OCI-M2 (cell line): ENCODE data around the gene GPR137C.
"Not testable (repeated sequence)": the region's sequence is repeated elsewhere in the genome, so short reads cannot be mapped to it uniquely, and the experiment has no call there.

Experiments used
- DNase-seq: peaks from one replicate; lab custom pipeline; 2025; ENCODE audit not compliant: unreplicated experiment; lab: John Stamatoyannopoulos, UW

Gene GPR137C

DNA sequence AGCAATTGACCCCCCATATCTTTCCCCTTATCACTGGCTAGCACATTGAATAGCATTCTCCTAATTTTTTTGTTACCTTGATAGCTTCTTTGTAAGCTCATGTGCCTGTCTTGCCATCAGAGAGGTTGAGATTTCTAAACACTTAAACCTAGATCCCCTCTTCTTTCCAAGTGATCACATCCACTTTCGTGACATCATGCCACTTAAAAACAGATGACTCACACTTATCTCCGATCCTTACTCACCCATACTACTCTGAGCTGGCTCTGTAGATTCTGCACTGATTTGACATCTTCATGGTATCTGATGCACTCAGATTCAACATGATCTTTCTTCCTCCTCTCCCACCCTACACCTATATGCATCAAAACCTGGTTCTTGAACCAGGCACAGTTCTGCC, 10.5 kb downstream of the GPR137C start:
- DNase-seq, result no peak

DNA sequence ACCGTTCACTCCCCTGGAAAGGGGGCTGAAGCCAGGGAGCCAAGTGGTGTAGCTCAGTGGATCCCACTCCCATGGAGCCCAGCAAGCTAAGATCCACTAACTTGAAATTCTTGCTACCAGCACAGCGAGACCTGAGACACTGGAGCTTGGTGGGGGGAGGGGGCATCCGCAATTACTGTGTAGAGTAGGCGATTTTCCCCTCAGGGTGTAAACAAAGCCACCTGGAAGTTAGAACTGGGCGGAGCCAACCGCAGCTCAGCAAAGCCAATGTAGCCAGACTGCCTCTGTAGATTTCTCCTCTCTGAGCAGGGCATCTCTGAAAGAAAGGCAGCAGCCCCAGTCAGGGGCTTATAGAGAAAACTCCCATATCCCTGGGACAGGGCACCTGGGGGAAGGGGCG, 15.8 kb downstream of the GPR137C start:
- DNase-seq, result not testable (repeated sequence)

DNA sequence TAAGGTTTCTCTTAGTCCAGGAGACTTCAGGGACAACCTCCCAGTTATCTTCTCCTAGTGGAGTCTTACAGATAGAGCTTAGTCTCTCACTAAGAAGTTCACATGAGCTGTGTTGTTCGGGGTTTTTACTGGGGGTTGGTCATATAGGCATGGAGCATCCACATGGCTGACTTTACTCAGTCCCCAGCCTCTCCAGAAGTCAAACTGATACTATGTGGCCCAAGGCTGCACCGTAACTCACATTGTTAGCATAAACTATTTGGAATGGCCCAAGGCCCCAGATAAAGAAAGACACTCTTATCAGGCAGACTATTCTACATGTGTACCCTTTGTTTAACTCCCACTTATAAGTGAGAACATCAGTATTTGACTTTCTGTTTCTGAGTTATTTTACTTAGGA, 23.2 kb downstream of the GPR137C start:
- DNase-seq, result no peak

DNA sequence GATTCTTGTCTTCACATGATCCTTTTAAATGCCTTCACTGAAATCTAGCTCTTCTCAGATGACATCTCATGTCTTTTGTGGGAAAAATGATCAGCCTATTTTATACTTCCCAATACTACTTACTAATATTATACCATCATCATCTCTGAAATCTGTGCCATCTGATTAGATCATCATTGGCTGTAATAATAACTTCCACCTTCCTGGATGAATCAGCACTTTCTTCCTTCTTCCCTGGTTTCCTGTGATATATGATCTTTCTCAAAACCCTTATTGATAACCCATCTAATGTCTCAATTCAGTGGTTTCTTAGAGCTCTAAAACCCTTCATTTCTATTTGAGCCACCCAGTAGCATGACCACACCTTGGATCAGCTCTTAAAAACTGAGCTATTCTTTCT, 30.9 kb downstream of the GPR137C start:
- DNase-seq, result no peak

DNA sequence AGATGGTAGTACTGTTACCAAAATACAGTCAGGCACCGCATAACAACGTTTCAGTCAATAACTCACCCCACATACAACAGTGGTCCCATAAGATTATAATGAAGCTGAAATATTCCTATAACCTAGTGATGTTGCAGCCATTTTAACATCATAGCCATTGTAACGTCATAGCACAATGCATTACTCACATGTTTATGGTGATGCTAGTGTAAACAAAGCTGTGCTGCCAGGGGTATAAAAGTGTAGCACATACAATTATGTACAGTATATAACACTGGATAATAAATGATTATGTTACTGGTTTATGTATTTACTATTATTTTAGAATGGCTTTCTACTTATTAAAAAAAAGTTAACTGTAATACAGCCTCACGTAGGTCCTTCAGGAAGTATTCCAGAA, 37.0 kb downstream of the GPR137C start:
- no peak for DNase-seq

DNA sequence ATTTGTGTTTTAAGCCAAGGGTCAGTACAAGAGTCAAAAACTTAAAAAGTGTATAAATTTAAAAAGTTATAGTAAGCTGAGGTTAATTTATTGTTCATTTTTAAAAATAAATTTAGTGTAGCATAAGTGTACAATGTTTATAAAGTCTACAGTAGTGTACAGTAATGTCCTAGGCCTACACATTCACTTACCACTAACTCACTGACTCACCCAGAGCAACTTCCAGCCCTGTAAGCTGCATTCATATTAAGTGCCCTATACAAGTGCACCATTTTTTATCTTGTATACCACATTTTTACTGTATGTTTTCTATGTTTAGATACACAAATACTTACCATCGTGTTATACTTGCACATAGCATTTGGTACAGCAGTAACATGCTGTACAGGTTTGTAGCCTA, 37.7 kb downstream of the GPR137C start:
- no peak for DNase-seq

DNA sequence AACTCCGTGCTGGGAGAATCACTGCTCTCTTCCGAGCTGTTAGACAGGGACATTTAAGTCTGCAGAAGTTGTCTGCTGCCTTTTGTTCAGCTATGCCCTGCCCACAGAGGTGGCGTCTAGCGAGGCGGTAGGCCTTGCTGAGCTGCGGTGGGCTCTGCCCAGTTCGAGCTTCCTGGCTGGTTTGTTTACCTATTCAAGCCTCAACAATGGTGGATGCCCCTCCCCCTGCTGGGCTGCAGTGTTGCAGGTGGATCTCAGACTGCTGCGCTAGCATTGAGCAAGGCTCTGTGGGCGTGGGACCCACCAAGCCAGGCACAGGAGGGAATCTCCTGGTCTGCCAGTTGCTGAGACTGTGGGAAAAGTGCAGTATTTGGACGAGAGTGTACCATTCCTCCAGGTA, 43.7 kb downstream of the GPR137C start:
- DNase-seq, result no peak

DNA sequence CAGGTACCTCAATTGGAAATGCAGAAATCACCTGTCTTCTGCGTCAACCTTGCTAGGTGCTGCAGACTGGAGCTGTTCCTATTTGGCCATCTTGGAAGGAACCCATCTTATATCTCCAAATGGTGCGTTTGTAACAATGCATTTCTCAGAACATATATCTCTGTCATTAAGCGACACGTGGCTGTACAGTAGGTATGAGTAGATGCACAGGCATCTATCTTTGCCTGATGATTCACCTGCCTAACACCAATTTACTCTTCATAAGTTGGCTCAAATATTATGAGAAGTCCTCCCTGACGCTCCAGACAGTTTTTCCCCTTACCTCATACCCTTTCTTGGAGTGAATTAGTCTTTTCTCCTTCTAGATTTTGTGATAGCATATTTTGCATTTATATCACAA, 44.2 kb downstream of the GPR137C start:
- no peak for DNase-seq

DNA sequence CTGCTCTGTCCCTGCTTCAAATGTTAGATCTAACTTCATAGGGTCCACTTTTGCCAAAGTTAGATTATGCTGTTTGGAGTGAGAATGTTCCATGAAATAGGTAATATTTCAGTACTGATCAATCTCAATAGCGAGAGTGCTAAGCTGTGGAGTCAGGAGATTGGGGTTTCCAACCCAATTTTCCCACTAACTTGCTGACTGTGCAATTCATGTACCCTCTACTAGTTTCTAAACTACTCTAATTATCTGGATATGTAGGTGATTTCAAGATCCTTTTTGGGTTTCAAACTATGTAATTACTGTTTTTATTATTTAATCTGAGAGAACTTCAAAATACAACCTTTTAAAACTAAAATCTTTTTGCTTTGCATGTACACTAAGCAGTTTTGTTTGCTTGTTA, 45.9 kb downstream of the GPR137C start:
- DNase-seq, result no peak

DNA sequence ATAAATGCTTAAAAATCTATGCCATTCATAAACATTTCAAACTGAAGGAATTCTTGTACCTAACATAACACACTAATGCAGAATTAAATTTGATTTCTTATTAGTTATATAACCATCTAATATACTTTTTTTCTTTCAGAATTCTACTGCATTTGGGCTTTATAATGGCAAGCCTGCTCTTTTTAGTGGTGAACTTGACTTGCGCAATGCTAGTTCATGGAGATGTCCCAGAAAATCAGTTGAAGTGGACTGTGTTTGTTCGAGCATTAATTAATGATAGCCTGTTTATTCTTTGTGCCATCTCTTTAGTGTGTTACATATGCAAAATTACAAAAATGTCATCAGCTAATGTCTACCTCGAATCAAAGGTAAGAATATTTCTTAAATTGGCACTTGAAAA, 47.3 kb downstream of the GPR137C start:
- DNase-seq, result no peak

DNA sequence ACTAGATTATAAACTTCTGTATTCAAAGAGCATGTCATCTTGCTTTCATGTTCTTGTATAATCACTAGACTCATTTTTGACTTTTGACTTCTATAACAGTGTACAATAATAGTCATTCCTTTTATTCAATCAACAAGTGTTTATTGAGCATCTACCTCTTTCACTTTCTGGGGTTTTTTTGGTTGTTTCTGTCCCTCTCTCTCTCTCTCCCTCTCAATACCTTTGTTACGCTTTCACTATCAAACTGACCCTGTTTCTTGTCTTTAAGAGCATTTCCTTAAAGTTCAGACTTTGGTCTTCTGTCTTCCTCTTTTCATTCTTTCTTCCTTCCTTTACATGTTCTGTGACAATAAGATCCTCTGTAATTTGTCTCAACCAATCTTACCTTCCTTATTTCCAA, 49.5 kb downstream of the GPR137C start:
- DNase-seq, result no peak

DNA sequence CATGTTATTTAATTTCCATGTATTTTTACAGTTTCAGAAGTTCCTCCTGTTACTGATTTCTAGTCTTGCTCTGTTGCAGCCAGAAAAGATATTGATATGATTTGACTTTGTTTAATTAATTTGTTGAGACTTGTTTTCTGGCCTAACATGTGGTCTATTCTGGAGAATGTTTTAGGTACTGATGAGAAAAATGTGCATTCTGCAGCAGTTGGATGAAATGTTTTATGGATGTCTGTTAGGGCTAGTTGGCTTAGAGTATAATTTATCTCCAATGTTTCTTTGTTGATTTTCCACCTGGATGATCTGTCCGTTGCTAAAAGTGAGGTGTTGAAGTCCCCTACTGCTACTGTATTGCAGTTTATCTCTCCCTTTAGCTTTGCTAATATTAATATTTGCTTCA, 54.4 kb downstream of the GPR137C start:
- DNase-seq, result no peak

DNA sequence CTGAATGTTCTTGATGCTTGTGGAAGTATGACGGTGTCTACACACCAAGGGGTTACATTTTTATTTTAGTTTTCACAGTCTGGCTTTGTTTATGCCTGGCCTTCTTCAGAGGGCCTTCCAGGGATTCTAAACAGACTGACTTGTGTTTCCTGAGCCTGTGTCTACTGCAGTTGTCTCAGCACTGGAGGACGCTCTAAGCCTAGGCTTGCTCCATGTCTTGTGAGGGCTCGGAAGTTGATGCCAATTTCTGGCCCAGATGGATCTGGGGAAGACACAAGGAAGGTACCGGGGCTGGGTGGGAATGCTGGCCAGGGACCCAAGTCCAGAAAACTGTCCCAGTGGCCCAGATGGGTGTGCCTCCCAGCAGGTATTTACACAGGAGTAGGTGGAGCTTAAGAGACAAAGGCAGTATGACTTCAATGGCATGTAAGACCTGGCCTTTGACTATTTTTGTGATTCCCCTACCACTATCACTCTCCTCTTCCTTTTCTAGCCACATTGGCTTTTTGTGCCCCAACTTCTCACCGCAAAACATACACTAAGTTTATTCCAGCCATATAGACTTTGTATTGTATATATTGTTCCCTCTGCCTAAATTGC, 56.9 kb downstream of the GPR137C start:
- no peak for DNase-seq

DNA sequence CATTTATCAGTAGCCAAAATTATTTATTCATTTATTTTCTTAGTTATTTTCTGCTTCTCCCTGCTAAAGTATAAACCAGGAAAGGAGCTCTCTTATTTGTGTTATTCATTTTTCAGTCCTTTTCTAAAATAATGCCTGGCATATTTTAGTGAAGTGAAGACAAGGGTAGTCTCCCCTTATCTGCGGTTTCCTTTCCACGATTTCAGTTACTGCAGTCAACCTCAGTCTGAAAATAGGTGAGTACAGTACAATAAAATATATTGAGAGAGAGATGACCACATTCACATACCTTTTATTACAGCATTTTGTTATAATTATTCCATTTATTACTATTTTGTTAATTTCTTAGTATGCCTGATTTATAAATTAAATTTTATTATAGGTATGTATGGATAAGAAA, 57.6 kb downstream of the GPR137C start:
- no peak for DNase-seq

DNA sequence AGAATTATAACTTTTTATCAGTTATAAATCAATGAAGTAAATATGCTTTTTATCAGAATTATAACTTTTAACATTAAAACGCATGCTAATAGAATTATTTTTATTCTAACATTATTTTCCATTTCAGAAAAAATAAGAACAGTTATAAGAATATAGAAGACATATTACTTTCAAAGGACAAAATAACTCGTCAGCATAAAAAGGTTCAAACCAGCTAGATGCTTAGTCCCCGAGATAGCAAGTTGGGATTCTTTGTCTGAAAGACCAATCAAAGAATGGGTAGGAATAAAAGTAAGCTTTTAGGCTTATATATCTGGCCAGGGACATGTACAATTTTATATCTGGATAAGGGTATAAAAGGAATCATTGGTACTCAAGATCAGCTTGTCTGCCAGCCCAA, 66.0 kb downstream of the GPR137C start:
- DNase-seq, result no peak

DNA sequence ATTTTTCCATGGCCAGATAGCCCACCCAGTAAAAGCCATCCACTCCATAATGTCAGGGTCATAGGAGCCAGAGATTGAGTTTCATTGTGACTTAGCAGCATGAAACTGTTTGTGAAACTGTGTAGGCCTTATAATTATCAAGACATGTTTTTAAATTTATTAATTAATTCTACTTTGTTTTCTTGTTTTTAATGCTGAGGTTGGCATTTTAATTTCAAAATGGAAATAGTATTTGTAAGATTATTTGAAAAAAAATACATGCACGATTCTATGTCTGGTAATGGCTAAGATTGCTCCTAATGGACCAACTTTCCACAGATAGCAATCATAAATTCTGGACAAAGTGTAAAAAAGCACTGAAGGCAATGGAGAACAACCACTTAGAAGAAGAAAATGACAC, 67.1 kb downstream of the GPR137C start:
- no peak for DNase-seq

DNA sequence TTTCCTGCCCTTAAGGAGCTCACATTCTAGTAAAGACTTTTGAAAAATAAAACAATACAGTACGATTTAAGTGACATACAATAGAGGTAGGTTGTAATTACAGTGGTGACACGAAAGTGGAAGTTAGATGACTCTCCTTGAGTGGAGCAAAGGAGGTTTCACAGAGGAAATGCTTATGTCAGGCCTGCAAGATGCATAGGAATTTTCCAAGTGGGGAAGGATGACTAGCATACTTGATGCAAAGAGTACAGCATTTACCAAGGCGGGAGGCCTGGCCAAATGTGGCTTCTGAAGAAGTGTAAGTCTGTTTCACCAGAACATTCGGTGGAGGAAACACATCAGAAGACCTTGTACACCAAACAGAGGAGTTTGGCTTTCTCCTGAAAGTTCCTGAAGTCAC, 87.5 kb downstream of the GPR137C start:
- no peak for DNase-seq

DNA sequence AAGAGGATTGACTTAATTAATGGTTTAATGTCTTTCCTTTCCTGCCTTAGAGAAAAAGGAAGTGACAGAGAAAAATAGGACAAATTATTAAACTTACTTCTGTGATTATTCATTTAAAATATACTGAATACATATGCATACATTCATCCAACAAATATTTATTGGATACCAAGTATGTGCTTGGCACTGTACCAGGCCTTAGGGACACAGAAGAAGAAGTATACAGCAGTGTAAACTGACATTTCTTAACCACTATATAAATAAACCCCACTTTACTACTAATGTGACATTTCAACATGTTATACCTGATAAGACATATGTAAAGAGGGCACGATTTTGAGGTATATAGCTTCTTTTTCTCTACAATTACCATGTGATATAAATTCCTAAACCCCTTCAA, 89.1 kb downstream of the GPR137C start:
- DNase-seq, result no peak

DNA sequence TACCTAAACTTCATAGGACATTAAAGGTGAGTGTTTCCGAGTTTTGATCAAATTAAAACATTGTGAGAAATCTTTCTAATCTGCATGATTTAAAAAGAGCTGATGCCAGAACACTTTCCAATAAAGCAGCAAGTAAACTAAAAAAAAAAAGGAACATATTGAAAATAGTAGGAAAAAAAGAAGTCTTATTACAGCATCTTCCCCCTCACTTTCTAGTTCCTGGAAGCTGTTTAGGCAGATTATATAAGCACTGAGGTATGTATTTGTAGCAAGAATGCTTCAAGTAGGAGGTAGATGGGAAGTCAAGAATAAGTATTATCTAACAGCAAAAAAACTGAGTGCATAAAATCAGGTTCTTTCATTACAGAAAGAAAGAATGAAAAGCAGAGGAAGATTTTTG, 96.9 kb downstream of the GPR137C start:
- no peak for DNase-seq

DNA sequence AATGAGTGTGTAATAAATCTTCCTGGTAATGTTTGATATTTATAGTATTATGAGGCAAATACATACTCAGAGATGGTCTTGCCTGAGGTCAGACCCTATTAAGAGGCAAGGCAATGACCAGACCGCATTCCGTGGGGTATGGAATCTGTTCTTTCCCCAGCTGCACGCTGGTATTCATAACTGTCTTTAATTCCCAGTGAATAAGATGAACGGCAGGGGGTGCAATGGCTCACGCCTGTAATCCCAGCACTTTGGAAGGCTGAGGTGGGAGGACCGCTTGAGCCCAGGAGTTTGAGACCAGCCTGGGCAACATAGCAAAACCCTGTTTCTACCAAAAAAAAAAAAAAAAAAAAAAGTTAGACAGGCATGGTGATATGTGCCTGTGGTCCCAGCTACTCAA, 98.1 kb downstream of the GPR137C start:
- no peak for DNase-seq

DNA sequence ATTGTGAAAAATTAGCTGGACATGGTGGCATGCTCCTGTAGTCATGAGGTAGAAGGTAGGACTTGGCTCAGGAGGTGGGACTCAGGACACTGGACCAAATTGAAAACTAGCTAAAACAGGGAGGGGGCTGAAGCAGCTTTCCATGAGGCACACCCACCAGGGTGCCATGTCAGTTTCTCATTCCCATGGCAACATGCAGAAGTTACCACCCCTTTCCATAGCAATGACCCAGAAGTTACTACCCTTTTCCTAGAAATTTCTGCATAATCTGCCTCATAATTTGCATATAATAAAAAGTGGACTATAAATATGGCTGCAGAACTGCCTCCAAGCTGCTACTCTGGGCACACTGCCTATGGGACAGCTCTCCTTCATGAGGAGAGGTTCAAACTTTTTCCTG, 104.3 kb downstream of the GPR137C start:
- DNase-seq, result no peak

DNA sequence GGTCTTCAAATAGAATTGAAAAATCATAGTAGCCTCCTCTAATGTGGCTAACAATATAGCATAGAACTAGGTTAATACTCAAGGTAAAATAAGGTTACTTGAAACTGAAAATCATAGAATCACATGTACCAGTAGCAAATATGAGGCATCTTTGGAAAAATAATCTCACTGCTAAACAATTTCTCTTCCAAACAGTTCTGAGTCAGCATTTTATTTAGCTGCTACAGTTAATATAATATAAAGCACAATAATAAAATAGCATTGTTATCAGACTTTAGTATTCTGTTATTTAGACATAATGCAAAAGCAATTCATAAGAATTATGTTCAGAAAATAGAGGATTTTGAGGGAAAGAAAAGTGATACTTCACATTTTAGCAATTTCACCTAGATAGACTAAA, 107.7 kb downstream of the GPR137C start:
- no peak for DNase-seq

DNA sequence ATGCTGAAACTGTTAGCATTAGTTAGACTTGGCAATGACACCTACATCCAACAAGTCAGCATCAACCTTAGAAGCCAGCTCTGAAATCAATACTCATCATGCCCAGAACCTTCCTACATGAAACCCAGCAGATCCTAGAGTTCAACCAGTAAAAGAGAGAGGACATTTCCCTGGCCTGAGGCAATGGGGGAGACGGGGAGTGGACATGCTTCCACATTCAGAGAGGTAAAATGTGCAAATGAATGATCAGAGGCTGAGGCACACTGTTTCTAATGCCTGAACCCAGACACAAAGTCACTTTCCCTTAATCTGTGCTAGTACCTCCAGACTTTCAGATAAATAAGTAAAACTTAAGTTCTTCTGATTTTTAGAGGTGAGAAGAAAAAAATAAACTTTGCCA, 108.2 kb downstream of the GPR137C start:
- no peak for DNase-seq

DNA sequence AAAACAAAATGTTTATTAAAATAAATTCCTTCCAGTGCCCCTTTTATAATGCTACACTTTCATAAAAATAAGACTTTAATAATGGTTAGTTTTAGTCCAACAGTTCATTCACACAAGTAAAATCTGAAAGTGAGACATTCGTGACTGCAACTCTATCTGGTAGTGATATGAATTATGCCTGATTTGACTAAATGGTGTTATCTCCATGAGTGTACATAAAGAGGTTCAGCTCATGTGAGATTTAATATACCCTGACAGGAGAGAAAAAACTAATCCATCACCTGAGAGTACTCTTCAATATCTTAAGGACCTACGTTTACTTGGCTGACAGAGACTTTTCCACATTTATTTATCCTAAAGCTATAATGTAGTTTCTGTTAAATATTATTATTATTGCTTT, 108.7 kb downstream of the GPR137C start:
- DNase-seq, result no peak
